ENCODE results near the gene EXOC6B.

Gene EXOC6B

DNA sequence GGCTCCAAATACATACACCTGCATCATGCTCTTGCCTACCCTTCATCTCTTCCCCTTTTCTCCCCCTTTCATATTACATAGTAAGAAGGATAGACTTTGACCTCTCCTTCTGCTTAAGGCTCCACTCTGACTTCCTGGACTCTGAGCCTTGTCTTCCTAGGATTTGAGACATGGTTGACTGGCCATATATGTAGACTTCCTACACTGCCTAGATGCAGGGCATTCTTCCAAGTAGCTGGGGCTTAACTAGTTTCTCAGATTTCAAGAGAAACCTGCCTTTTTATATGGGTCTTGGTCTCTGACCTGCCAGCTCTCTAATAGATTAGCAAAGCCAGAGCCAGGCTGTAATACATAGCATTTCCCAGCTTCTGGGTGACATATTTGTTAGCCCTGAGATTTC, 642.8 kb downstream of the EXOC6B start:
- Histone ChIP-seq H3K27ac (peak overlapping the region; percentile 44), H3K36me3 (no peaks in the 10 kb centered on the region; the same call in 1 of the 2 replicates), H3K9me3 (ENCODE audit: severe bottlenecking) (peaks cover 9% of the 10 kb centered on the region), H3K27me3 (ENCODE audit: insufficient read depth, low read depth, severe bottlenecking) (no peaks in the 10 kb centered on the region), H3K4me3 (ENCODE audit: low read depth, low read length) (no peak overlapping the region)
- TF ChIP-seq, protein P1, sequence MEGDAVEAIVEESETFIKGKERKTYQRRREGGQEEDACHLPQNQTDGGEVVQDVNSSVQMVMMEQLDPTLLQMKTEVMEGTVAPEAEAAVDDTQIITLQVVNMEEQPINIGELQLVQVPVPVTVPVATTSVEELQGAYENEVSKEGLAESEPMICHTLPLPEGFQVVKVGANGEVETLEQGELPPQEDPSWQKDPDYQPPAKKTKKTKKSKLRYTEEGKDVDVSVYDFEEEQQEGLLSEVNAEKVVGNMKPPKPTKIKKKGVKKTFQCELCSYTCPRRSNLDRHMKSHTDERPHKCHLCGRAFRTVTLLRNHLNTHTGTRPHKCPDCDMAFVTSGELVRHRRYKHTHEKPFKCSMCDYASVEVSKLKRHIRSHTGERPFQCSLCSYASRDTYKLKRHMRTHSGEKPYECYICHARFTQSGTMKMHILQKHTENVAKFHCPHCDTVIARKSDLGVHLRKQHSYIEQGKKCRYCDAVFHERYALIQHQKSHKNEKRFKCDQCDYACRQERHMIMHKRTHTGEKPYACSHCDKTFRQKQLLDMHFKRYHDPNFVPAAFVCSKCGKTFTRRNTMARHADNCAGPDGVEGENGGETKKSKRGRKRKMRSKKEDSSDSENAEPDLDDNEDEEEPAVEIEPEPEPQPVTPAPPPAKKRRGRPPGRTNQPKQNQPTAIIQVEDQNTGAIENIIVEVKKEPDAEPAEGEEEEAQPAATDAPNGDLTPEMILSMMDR (IDR thresholded peaks at IDR 0.05; ENCODE audit: low read depth, low read length) = no peak
- no peak for DNase-seq

DNA sequence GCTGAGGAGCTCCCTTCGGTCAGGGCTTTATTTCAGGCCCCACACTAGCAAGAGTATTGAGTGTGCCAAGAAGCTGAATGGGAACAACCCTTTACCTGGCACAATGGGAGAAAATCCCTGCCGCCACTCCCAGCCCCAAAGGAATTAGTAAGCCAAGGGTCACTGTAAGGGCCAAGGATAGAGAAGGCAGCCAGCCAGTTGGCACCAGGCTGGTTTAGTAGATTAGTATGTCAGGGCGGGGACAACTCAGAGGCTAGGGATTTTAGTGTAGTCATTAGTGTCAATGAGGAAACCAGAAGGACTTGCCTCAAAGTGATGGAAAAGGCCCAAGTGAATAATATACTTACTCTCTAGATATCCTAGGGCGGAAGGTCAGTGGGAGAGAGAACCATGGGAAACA, 643.3 kb downstream of the EXOC6B start:
- peak; percentile 53 for DNase-seq
- Histone ChIP-seq H3K27me3 (ENCODE audit: insufficient read depth, low read depth, severe bottlenecking) (no peaks in the 10 kb centered on the region), H3K36me3 (no peaks in the 10 kb centered on the region; the same call in 1 of the 2 replicates), H3K4me3 (ENCODE audit: low read depth, low read length) (no peak overlapping the region), H3K27ac (peak overlapping the region; percentile 44), H3K9me3 (ENCODE audit: severe bottlenecking) (peaks cover 5% of the 10 kb centered on the region)
- TF ChIP-seq, protein P1 (IDR thresholded peaks at IDR 0.05; ENCODE audit: low read depth, low read length) = no peak

DNA sequence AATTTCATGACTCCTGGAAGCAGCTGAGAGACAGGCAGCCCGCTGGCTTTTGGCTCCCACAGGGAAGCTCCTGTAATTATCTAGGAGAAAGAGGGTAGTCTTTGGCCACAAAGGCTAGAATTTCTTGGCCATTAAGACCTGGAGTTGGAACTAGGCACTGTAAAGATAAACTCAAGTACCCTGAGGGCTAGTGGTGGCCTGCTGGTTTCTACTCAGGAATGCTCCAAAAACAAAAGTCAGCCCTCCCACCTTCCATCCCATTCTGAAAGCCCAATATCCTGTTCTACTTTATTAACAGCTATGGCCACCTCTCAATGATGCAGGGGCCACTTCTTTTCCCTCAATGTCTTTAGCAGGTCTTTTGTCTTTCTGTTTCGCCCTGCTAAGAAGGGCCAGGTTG, 644.2 kb downstream of the EXOC6B start:
- H3K27ac ChIP-seq = peak overlapping the region; percentile 3; the same call in 1 of the 2 replicates
- DNase-seq = no peak
- no peak overlapping the region for H3K4me3 ChIP-seq (ENCODE audit: low read depth, low read length)
- no peaks in the 10 kb centered on the region; the same call in 1 of the 2 replicates for H3K36me3 ChIP-seq
- H3K9me3 ChIP-seq (ENCODE audit: severe bottlenecking) = peaks cover 3% of the 10 kb centered on the region
- TF ChIP-seq, protein P1 (IDR thresholded peaks at IDR 0.05; ENCODE audit: low read depth, low read length) = no peak
- H3K27me3 ChIP-seq (ENCODE audit: insufficient read depth, low read depth, severe bottlenecking) = no peaks in the 10 kb centered on the region

DNA sequence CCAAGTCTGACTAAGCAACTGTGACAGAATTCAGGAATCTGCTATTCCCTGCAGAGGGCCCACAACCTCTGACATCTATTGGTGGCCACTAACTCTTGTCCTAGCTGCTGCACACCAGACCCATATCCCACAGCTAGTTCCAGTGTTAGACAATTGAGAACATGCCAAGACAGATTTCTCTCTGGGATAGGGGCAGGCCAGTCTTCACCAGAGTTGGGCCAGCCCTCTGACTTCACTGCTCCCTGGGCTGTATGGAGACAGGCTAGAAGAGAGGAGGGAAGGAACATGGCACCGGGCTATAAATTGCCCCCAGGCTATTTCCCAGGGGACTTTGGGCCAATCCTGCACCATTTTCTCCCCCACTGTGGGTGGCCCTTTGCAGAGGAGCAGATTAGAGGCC, 645.5 kb downstream of the EXOC6B start:
- no peak overlapping the region for H3K27ac ChIP-seq
- no peak overlapping the region for H3K4me3 ChIP-seq (ENCODE audit: low read depth, low read length)
- no peaks in the 10 kb centered on the region for H3K9me3 ChIP-seq (ENCODE audit: severe bottlenecking)
- H3K27me3 ChIP-seq (ENCODE audit: insufficient read depth, low read depth, severe bottlenecking) = no peaks in the 10 kb centered on the region
- no peaks in the 10 kb centered on the region; the same call in none of the 2 replicates for H3K36me3 ChIP-seq
- TF ChIP-seq, protein P1 (IDR thresholded peaks at IDR 0.05; ENCODE audit: low read depth, low read length) = no peak
- no peak for DNase-seq

DNA sequence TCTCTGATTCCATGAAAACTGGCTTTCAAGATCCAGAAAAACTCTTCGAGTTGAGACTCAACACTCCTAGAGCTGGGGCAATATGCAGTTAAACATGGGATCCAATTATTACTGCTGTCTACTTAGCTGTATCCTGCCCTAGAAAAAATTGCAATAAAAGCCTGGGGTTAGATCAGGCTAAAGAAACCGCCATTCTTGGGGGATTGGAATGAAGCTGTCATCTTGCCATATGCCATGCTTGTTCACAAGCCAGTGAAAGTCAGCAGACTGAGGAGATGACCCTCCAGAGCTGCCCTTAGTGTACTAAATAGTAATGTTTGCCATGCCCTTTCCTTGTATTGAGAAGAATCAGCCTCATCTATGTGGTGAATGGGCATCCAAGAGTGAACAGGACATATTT, 647.3 kb downstream of the EXOC6B start:
- Histone ChIP-seq H3K4me3 (ENCODE audit: low read depth, low read length) (no peak overlapping the region), H3K9me3 (ENCODE audit: severe bottlenecking) (no peaks in the 10 kb centered on the region), H3K36me3 (no peaks in the 10 kb centered on the region; the same call in none of the 2 replicates), H3K27ac (peak overlapping the region; percentile 59), H3K27me3 (ENCODE audit: insufficient read depth, low read depth, severe bottlenecking) (no peaks in the 10 kb centered on the region)
- peak; percentile 63 for DNase-seq
- TF ChIP-seq, protein P1 (IDR thresholded peaks at IDR 0.05; ENCODE audit: low read depth, low read length) = no peak

DNA sequence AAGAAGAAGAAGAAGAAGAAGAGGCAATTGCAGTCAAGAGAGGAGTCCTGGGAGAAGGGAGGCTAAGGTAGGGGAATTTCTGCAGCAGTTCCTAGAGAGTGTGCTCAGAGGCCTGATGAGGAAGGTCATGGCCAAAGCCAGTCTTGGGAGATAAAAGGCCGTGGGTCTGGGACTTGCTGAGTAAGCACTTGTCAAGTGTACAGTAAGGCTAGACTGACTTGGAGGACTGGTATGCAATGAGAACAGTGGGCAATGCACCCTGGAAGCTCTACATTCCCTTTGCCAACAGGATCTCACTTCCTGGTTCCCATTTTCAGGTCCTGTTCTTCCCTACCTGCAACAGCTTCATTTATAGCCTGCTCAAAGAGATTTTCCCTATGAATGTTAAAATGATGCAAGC, 649.6 kb downstream of the EXOC6B start:
- Histone ChIP-seq H3K9me3 (ENCODE audit: severe bottlenecking) (no peaks in the 10 kb centered on the region), H3K36me3 (no peaks in the 10 kb centered on the region; the same call in none of the 2 replicates), H3K27me3 (ENCODE audit: insufficient read depth, low read depth, severe bottlenecking) (no peaks in the 10 kb centered on the region), H3K27ac (no peak overlapping the region), H3K4me3 (ENCODE audit: low read depth, low read length) (no peak overlapping the region)
- TF ChIP-seq, protein P1 (IDR thresholded peaks at IDR 0.05; ENCODE audit: low read depth, low read length) = no peak
- no peak for DNase-seq
